Midbrain (tissue), 1 donor: ENCODE data around the gene POLR2F.

Experiments
- DNase-seq: peaks from one replicate; lab custom pipeline; 2025; lab: John Stamatoyannopoulos, UW

The POLR2F gene

DNA sequence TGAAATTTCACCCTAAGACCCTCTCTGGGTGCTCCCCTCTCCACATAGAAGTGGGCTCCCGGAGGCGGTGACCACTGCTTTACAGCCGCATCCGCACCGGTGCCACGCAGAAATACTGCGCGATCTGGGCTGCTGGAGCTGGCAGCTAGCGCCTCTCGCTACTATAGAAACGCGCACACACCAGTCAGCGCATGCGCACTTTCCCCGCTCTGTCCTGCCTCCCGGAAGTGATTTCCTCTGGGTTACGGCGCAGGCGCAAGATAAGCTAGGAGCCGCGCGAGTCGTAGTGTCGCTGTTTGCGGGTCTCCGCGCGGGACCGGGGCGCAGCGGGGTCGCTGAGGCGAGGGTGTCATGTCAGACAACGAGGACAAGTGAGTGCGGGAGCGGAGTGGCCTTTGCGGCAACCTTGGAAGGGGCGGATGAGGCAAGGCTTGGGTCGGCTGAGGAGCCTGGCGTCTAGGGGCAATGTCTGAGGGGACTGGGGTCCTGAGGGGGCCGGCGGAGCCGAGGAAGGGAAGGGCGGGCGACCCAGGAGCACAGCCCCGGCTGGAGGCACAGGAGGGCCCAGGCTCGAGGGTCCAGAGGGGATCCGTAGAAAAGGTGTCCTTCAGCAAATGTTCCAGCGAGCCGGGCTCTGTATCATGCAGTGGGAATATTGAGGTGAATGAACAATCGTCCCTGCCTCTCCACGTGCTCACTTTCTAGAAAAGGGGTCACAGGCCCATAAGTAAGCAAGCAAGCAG is at the start of gene POLR2F, which contains the start of gene C22orf23:
TSS of gene POLR2F (plus strand) at position 263 of the 743 bp plus-strand sequence. CDS start at position 352, 89 bp downstream.
TSS of gene C22orf23 (minus strand) at position 165 of the 743 bp plus-strand sequence. CDS start 452 bp downstream, outside the sequence.
- DNase-seq: peak; percentile 95

GRCh38 chr22:37904572-37905533 is 48.6 kb upstream of the POLR2F start:
- DNase-seq: peak; percentile 68

DNA sequence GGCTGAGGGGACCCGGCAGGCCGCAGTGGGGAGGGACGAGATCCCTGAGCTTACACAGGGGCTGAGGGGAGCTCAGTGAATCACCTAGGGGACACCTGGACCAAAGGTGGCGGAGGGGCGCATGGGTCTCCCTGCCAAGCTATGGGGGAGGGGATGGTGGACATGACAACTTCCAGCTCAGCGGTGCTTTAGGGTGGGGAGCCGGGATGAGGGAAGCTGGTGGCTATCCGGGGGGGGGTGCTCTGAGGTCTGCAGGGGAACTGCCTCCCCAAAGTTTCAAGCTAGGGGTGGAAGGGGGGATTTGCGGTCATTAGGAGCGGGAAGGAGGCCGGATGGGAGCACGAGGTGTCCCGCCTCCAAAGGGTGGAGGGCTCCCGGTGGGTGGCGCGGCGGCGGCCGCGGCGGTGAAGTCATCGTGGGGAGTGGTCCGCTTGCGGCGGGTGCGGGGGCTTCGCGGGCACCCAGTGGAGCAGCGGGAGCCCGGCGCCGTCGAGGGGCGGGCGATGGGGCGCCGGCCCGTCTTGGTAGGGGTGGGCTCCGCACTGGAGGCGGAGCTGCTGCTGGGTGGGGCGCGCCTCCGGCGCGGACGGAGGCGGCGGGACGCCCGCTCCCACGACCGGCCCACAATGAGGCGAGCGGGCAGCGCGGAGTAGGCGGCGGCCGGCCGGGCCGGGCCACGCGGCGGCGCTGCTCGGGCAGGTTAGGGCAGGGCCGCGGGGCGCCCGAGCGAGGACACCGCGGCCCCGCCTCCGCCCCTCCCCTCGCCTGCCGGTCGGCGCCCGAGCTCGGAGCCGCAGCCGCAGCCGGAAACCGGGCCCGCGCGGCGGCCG is 47.8 kb upstream of the POLR2F start, which contains the start of gene MICALL1:
TSS of gene MICALL1 (plus strand) at position 764 of the 830 bp plus-strand sequence. CDS start 126 bp downstream, outside the sequence.
- DNase-seq: peak; percentile 41

DNA sequence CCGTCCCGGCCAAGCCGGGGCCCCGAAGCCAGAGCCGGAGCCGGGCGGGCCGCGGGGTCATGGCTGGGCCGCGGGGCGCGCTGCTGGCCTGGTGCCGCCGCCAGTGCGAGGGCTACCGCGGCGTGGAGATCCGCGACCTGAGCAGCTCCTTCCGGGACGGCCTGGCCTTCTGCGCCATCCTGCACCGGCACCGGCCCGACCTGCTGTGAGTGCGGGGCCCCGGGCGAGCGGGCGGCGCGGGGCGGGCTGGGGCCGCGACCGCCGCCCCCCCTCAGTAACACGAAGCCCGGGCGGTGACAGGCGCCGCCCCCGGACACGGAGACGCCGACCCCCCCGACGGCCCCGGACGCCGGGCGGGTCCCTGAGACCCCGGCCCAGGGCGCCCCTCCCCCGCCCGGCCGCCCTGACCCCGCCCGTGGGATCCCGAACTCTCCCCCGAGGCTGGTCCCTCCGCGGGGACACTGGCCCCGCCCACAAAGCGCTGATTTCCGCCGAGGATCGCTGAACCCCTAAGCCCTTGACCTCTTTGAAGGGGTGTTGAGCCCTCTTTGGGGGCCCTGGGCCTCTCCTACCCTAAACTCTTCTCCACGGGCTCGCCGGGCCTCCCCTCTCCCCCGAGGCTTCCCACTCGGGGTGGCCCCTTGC is 47.0 kb upstream of the POLR2F start:
- DNase-seq: no peak

DNA sequence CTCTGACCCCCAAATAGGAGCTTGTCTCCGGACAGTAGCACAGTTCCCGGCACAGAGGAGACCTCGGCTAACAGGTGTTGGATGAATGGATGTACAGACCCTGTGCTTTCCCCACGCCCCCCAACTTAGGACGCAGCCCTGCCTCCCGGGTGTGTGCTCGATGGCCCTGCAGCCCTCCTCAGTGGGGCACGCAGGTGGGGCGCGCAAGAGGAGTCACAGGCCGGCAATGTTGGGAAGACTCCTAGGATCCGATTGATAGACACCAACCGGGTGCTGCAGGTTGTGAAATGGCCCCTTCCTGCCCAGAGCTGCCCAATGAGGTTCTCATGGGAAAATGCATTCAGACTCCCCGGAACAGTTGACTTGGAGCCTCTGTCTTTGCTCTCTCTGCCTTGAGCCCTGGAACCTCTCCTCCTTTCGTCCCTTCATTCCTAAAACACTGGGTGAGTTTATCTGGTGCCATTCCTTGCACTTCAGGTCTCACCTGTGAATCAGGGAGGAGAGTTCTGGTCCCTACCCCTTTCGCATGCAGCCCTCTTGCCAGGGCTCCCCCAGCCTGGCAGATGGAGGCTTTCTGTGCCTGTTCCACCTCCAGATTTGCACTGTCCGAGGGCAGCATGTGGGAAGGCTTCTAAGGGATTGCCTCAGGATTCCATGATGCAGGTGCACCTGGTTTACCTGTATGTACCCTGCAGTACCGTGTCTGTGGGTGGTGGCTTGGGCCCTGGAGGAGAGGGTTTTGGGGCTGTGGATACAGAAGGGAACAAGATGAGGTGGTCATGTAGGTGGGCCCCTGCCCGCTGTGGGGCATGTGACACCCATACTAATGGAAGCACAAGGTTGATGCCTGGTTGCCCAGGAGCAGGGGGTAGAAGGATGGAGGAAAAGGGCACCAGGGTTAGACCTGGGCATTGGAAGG is 46.2 kb upstream of the POLR2F start:
- no peak for DNase-seq

- no peak for DNase-seq
These were observed 43.7 kb upstream of the POLR2F start for GRCh38 chr22:37909766-37910165.

DNA sequence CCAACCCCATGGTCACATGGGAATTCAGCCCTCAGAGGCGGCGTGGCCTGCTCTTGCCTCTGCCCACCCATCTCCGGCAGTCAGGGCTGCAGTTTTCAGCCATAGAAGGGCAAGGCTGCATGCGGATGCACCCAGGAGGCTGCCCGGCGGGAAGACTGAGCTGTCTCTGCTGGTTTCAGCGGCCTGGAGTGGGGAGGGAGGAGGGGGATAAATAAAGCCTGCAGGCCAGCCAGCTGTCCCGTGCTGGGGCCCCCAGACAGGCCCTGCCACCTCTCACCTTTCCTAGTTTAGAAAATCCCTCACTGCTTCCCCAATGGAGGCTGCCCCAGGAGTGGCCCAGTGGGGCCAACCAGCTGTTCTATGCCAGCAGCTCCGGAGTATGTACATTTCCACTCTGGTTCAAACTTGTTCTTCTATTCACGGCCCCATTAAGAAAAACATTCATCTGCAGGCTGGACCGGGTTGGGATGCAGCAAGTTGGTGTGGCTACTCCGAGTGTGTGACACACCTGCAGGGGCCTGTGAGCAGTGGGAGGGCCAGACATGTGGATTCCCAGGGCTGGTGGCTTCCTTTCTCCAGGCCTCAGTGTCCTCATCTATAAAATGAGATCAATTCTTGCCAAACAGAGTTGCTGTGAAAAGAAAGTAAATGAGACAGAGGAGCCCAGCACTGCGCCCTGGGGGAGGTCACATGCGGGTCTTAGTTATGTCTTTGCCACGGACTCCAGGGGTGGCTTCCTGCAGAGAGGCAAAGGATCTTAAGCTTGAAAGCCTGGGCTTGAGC is 42.4 kb upstream of the POLR2F start:
- DNase-seq: no peak

GRCh38 chr22:37911697-37912096 is 41.8 kb upstream of the POLR2F start:
- no peak for DNase-seq

DNA sequence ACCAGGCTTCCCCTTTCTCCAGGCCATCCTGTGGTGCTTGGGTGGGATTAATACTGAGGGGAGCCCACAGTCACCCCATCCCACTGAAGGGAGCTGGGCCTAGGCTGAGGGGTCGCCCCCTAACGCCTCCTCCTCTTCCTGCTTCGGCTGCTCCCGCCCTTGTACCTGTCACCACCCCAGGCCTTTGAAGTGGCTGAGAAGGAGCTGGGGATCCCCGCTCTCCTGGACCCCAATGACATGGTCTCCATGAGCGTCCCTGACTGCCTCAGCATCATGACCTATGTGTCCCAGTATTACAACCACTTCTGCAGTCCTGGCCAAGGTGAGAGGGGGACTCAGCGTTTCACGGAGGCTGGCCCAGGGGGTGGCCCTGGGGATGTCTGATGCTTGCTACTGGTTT is 41.3 kb upstream of the POLR2F start:
- no peak for DNase-seq

DNA sequence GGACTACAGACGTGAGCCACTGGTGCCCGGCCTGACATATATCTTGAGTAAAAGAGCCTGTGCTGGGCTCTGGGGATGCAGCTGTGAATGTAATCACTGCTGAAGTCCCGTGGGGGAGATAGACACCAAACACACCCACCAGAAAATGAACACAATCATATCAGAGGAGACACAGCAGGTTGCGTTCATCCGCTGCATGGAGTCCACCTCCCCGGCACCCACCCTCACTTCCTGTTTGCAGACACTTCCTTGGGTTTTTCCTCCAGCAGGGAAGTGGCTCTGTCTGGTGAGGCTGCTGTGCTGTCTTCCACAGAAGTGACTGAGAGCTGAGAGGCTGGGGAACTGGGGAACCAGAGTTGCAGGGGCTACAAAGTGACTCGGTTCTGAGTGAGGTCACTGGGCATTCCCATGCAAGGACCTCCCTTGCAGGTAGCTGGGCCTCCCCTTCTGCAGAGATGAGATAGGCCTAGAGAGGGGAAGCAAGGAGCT is 40.2 kb upstream of the POLR2F start:
- DNase-seq: no peak

DNA sequence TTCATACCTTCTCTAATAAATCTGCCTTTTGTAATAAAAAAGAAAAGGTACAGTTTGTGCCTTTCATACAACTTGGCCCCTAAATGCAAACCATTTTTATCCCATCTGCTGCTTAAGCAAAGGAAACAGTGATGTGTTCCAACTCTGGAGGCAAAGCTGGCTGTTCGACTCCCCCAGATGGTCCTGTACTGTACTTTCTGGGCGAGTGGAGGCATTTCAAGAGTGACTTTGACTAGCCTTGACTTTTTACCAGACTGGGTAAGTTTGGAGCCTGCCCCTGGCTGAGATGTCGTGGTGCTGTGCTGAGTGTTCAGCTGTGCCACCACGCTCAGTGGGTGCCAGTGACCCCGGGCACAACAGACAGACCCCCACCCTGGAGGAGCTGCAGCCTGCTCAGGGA is 37.2 kb upstream of the POLR2F start:
- DNase-seq: no peak

DNA sequence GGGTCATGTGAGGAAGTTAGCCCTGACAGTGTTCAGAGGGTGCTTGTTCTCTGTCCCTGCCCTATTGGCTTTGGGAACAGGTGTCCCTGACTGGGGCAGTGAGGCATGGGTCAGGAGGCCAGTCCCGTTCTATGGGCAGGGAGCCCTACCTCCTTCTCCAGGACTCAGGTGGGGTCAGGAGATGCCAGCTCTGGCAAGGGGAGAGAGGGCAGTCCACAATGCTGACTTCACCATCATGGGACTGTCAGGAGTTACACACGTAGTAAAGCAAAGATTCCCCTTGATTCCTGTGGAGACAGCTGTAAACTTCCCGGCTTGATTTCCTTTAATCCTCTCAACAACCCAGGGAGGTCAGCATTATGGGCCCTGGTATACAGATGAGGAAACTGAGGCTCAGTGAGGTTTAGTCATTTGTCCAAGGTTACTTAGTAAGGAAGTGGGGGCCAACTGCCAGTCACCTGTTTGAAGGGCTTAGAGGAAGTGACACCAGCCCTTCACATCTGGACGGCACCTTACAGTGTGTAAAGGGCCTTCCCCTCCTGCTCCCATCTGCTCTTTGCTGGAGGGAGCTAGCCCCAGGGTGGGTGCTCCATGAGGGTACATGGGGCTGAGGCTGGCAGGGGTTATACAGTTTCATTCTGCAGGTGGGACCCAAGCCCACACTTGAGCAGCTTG is 35.5 kb upstream of the POLR2F start:
- DNase-seq: no peak

DNA sequence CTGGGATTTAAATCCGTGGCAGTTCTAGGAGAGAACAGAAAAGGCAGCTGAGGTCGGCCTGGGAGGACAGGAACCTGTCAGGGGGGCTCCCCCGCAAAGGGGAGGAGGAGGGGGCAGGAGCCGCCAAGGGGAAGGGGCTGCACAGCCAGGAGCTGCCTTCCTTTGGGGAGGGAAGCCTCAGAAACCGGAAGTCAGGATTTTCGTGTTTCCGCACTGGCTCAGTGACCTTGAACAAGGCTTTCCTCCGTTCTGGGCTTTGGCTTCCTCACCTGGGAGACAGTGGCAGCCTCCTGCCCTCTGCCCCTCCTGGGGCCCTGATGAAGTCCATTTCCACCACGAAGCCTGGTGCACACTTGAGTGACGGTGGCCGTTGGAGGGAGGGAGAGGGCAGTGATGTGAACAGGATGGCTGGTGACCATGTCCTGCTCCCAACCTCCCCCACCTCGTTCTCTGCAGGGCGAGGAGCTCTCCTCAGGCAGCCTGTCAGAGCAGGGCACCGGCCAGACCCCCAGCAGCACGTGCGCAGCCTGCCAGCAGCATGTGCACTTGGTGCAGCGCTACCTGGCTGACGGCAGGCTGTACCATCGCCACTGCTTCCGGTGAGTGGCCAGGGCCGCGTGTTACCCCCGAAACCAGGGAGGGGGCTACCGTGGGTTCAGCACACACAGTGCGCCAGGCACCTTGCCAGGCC is 34.8 kb upstream of the POLR2F start:
- DNase-seq: no peak

DNA sequence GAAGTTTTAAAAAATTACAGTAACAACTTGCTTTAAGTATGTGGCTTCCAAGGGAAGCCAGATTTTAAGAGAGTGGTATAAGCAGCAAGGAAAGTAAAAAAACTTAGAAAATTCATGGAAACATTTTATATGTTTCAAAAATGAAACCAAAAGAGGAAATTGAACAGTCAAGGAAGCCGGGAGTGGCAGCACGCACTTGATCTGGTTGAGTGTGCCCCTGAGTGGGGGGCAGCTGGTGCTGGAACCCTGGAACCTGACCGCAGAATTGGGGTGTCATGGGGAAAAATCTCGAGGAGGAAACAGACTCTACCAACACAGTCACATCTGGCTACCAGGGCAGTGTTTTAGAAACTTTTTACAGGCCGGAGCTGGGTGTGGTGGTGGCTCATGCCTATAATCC is 33.4 kb upstream of the POLR2F start:
- no peak for DNase-seq

DNA sequence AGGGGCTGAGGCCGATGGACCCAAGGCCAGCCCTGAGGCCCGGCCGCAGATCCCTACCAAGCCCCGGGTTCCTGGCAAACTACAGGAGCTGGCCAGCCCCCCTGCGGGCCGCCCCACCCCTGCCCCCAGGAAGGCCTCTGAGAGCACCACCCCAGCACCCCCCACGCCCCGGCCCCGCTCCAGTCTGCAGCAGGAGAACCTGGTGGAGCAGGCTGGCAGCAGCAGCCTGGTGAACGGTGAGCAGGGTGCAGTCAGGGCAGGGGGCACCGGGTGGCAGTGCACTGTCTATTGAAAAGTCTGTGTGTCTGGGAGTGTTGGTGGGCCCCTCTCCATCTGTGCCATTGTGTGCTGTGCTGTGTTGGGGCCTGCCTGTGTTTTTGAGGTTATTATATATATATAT is 31.3 kb upstream of the POLR2F start:
- no peak for DNase-seq

DNA sequence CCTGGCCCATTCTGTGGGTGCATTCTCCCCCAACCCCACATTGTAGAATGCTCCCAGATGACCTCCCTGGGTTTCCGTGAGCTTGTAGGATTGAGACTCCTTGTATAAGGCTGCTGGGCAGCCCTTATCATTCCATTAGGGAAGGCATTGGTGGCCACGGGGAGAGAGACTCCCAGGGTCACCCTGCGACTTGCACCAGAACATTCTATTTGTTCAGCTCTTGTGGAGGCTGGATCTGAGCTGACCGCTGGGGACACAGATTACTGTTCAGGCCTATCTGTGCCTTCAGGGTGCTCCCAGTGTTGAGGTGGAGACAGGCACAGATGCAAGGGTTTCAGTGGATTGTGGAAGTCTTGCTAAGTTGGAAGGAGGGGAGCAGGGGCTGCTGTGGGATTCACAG is 29.6 kb upstream of the POLR2F start:
- DNase-seq: no peak

DNA sequence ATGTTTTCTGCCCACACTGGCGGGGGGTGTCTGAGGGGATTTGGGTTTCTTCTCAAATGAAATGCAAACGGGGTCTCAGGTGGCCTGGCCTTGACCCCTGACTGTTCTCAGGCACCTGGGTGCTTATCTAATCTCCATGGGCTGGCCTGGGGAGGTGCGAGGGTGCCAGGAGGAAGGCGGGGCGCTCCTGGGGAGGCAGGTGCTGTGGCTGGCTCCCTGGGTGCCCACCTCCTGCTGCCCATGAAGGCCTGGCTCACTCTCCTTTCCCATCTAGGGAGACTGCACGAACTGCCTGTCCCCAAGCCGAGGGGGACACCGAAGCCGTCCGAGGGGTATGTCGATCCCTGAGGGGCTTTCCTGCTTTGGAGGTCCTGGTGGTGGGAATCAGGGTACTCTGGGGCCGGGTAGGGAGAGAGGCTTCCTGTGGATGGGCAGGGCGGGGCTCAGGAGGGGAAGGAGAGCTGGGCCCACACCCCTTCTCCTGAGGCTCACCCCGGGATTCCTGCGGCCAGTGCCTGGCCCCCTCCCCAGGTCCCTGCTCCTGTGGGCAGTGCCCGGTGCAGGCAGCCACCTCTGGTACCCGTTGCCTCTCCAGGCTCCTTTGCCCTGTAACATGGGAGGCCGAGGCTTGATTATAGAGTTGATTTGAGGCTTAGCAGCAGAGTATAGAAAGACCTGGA is 29.0 kb upstream of the POLR2F start:
- no peak for DNase-seq
